ENCODE measurements around the gene KIAA0513. TPM values are rescaled to one million over a fixed set of nuclear protein-coding genes. Genes with fewer than 3 reads are reported as not detected.
A peak's percentile ranks its signal among the peaks of the same experiment; 100 is the strongest.

KIAA0513 gene
- total and polyA plus RNA-seq, 11 donors, result 4.5 to 14.0 (median 9.1) TPM

DNA sequence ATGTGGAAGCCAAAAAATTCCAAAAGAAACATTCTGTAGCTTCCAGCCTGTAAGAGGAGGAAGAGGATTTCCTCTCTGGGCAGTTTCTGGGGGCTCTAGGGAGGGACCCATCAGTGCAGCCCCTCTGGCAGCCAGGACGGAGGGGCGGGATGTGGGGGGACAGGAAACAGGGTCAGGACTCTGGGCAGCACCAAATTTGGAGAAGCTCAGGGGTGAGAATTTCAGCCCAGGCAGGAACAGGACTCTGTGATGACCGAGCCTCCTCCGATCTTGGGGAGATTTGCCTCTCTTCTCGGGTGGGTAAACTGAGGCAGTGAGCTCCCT lies 103.1 kb downstream of the KIAA0513 start:
- H3K27me3 ChIP-seq, result no peaks in the 10 kb centered on the region
- peaks cover 3 to 57% (median 42%) of the 10 kb centered on the region in 12 donors for H3K4me1 ChIP-seq
- H3K36me3 ChIP-seq, result no peaks in the 10 kb centered on the region
- no peak overlapping the region for H3K4me3 ChIP-seq
- 54 to 76% (median 63%) methylated on average over 5 of the region's 5 CpGs for WGBS, 4 donors
- no peaks in the 10 kb centered on the region for H3K9me3 ChIP-seq
- peak in 1 of 5 donors; percentile 45 for DNase-seq
- intact Hi-C loops (cut with DNase I), result loop anchor here in 4 of 10 donors (5.0 to 10.0 kb wide), 3 partner anchors 92 to 484 kb away; partner anchors contain the start of gene GSE1 (in 1 of the 4)
- TF ChIP-seq CTCF (IDR thresholded peaks at IDR 0.05) (no peak), POLR2A (IDR thresholded peaks at IDR 0.05) (no peak)
- peak overlapping the region in 11 of 12 donors; percentile 18 to 79 (median 61) for H3K27ac ChIP-seq
- peak in 2 of 4 donors; percentile 10 to 27 for ATAC-seq

DNA sequence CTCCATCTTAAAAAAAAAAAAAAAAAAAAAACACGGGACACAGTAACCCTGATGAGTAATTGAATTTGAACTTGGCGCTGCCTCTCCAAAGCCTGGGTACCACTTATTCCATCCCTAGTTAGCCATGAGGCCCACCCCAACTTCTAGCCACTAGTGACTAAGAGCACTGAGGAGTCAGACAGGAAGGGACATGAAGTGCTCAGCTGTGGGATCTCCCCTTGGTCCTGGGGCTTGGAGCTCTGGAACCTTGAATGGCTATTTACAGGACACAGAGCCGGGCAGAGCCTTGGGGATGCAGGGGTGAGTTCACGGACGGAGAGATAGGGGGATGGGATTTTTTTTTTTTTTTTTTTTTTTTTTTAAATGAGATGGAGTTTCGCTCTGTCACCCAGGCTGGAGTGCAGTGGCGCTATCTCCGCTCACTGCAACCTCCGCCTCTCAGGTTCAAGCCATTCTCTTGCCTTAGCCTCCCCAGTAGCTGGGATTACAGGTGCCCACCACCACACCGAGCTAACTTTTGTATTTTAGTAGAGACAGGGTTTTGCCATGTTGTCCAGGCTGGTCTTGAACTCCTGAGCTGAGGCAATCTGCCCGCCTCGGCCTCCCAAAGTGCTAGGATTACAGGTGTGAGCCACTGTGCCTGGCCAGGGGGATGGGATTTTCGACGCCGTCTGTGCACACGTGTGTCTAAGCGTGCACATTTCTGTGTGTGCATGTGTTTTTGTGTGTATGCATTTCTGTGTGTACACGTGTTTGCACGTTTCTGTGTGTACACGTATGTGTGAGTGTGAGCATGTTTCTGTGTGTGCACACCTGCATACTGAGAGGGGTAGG lies 105.1 kb downstream of the KIAA0513 start:
- intact Hi-C loops (cut with DNase I), result loop anchor here in 4 of 10 donors (5.0 to 10.0 kb wide), 3 partner anchors 90 to 482 kb away; partner anchors contain the start of gene GSE1 (in 1 of the 4)
- Histone ChIP-seq H3K27me3 (no peaks in the 10 kb centered on the region), H3K9me3 (no peaks in the 10 kb centered on the region), H3K27ac (no peak overlapping the region), H3K4me3 (no peak overlapping the region), H3K36me3 (no peaks in the 10 kb centered on the region), H3K4me1 (peaks cover 3 to 58% (median 46%) of the 10 kb centered on the region in 12 donors)
- 95 to 98% (median 96%) methylated on average over 20 of the region's 20 CpGs for WGBS, 4 donors
- DNase-seq (no peak), ATAC-seq (no peak)
- TF ChIP-seq POLR2A (IDR thresholded peaks at IDR 0.05), result no peak
- TF ChIP-seq CTCF (IDR thresholded peaks at IDR 0.05), result no peak

- Histone ChIP-seq H3K4me1 (peaks cover 3 to 64% (median 52%) of the 10 kb centered on the region in 12 donors), H3K36me3 (no peaks in the 10 kb centered on the region), H3K27ac (no peak overlapping the region), H3K4me3 (no peak overlapping the region), H3K9me3 (no peaks in the 10 kb centered on the region), H3K27me3 (no peaks in the 10 kb centered on the region)
- intact Hi-C loops (cut with DNase I), result loop anchor here in 4 of 10 donors (5.0 to 10.0 kb wide), 3 partner anchors 89 to 482 kb away; partner anchors contain the start of gene GSE1 (in 1 of the 4)
- WGBS, 4 donors, result 98 to 100% (median 100%) methylated on average over 1 of the region's 1 CpG
- DNase-seq, result no peak
- TF ChIP-seq POLR2A (IDR thresholded peaks at IDR 0.05), result no peak
- no peak for TF ChIP-seq CTCF (IDR thresholded peaks at IDR 0.05)
- no peak for ATAC-seq
These were observed 105.7 kb downstream of the KIAA0513 start for GRCh38 chr16:85133290-85133599.

DNA sequence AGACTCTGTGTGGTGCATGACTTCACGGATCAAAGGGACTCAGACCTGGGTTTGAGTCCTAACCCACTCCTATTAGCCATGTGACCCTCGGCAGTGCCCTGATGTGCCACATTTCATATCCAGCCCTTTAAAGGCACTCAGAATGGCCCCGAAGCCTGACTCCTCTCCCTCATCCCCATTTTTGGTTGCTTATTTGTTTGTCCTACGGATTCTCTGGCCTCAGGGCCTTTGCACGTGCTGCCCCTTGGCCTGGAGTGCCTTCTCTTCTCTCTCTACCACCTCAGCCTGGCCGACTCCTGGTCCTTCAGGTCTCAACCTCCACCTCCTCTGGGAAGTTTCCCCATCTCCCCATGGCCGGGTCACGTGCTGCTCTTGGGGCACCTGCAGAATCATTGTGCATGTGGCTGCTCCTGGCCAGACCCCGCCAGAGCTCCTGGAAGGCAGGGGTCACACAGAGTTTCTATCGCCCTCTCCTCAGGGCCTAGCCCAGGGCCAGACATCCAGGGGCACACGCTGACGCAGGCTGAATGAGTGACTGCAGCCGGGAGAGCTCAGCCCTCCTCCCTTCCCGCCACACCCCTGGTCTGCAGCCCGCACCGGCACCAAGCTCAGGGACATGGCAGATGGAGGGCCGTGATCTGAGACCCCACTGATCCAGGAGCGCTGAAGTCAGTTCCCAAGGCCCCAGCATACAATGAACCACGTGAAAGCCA lies 106.6 kb downstream of the KIAA0513 start:
- ATAC-seq (peak in 1 of 4 donors; percentile 0), DNase-seq (peak in 1 of 5 donors; percentile 13)
- intact Hi-C loops (cut with DNase I), result loop anchor here in 4 of 10 donors (5.0 to 10.0 kb wide), 3 partner anchors 88 to 481 kb away; partner anchors contain the start of gene GSE1 (in 1 of the 4)
- TF ChIP-seq POLR2A (IDR thresholded peaks at IDR 0.05) (no peak), CTCF (IDR thresholded peaks at IDR 0.05) (no peak)
- 73 to 88% (median 85%) methylated on average over 17 to 19 of the region's 19 CpGs for WGBS, 4 donors
- Histone ChIP-seq H3K27me3 (no peaks in the 10 kb centered on the region), H3K27ac (peak overlapping the region in 8 of 12 donors; percentile 5 to 66 (median 29)), H3K4me3 (no peak overlapping the region), H3K4me1 (peaks cover 3 to 67% (median 54%) of the 10 kb centered on the region in 12 donors), H3K36me3 (no peaks in the 10 kb centered on the region), H3K9me3 (no peaks in the 10 kb centered on the region)

Data from heart left ventricle (tissue), 16 donors.